Vagina (tissue), 2 donors: ENCODE data around the gene ABHD10.

Source experiments
- POLR2A ChIP-seq, 2 donors: fragments of 450-650 bp; IDR thresholded peaks; one replicate each; pipeline ENCODE4 v1.6.1; 2017; ENCODE audit warnings: antibody characterized with exemption in 2 of 2, mild to moderate bottlenecking in 2 of 2, moderate library complexity in 2 of 2
- TF ChIP-seq, protein P1 (sequence below), 3 experiments: fragments of 450-650 bp in 2 of 3; fragments of 200-600 bp in 1 of 3; sonication (generic) in 1 of 3; IDR thresholded peaks; one replicate each; pipeline ENCODE4 v1.5.1; 2017 to 2019; ENCODE audit warnings: antibody characterized with exemption in 3 of 3, mild to moderate bottlenecking in 2 of 3, moderate library complexity in 2 of 3

DNA sequence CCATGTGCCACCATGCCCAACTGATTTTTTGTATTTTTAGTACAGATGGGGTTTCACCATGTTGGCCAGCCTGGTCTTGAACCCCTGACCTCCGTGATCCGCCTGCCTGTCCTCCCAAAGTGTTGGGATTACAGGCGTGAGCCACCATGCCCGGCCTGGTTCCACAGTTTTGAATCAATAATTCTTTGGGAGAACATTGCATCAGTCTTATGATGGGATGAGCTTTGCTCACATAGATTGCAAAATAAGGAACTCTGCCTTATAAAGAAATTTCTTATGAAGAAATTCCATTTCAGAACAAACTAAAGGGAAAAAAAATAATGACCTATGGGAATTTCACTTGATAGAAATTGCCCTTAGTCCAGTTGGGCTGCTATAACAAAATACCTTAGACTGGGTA is 39.9 kb downstream of the ABHD10 start:
- TF ChIP-seq, protein P1, sequence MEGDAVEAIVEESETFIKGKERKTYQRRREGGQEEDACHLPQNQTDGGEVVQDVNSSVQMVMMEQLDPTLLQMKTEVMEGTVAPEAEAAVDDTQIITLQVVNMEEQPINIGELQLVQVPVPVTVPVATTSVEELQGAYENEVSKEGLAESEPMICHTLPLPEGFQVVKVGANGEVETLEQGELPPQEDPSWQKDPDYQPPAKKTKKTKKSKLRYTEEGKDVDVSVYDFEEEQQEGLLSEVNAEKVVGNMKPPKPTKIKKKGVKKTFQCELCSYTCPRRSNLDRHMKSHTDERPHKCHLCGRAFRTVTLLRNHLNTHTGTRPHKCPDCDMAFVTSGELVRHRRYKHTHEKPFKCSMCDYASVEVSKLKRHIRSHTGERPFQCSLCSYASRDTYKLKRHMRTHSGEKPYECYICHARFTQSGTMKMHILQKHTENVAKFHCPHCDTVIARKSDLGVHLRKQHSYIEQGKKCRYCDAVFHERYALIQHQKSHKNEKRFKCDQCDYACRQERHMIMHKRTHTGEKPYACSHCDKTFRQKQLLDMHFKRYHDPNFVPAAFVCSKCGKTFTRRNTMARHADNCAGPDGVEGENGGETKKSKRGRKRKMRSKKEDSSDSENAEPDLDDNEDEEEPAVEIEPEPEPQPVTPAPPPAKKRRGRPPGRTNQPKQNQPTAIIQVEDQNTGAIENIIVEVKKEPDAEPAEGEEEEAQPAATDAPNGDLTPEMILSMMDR (IDR thresholded peaks at IDR 0.05) = no peak
- no peak for TF ChIP-seq POLR2A (IDR thresholded peaks at IDR 0.05)
